Natural killer cell (primary cell): ENCODE results near the gene PCDHGA1. TPM values are rescaled to one million over a fixed set of nuclear protein-coding genes. Genes with fewer than 3 reads are reported as not detected.

ENCODE experiments used
- ATAC-seq, 3 donors: fragments of 150-1000 bp in 2 of 3; fragments of 200-7000 bp in 1 of 3; cut with Tn5 transposase; 1 replicate in 1 of 3; 2 replicates in 2 of 3; pipeline ENCODE4 v1.10.0; 2021; ENCODE audit warnings: mild to moderate bottlenecking in 2 of 3, moderate library complexity in 2 of 3
- DNase-seq, 2 donors: peaks; one replicate each; pipeline versions ENCODE4 v3.0.0 to v3.0.0-alpha.2; 2013 to 2021; ENCODE audit warnings: mixed read lengths in 1 of 2
- H3K27ac ChIP-seq: one replicate; pipeline ENCODE4 v1.5.1; 2013; ENCODE audit warnings: mild to moderate bottlenecking, low read length
- H3K27me3 ChIP-seq: one replicate; pipeline ENCODE4 v1.6.1; 2013; ENCODE audit warnings: low read length; ENCODE audit not compliant: control insufficient read depth, insufficient read depth
- H3K36me3 ChIP-seq: one replicate; pipeline ENCODE4 v1.6.1; 2013; ENCODE audit warnings: low read length; ENCODE audit not compliant: control insufficient read depth, insufficient read depth
- H3K4me1 ChIP-seq: one replicate; pipeline ENCODE4 v1.6.1; 2013; ENCODE audit warnings: low read length; ENCODE audit not compliant: control insufficient read depth, insufficient read depth
- H3K4me3 ChIP-seq: one replicate; pipeline ENCODE4 v1.5.1; 2013; ENCODE audit warnings: low read length
- H3K9me3 ChIP-seq: one replicate; pipeline ENCODE4 v1.6.1; 2013; ENCODE audit warnings: low read length; ENCODE audit not compliant: control insufficient read depth, insufficient read depth
- H3K27ac Mint-ChIP-seq, 2 donors: one replicate each; pipeline ENCODE4 v1.8.0; 2022; ENCODE audit warnings: mild to moderate bottlenecking in 2 of 2, mixed read lengths in 2 of 2, moderate library complexity in 1 of 2
- H3K27me3 Mint-ChIP-seq, 2 donors: one replicate each; pipeline ENCODE4 v1.8.0; 2022; ENCODE audit warnings: low read depth in 2 of 2, mixed read lengths in 2 of 2
- H3K36me3 Mint-ChIP-seq: one replicate; pipeline ENCODE4 v1.8.0; 2022; ENCODE audit warnings: mixed read lengths
- H3K4me1 Mint-ChIP-seq, 2 donors: one replicate each; pipeline ENCODE4 v1.8.0; 2022; ENCODE audit warnings: mixed read lengths in 2 of 2
- H3K4me3 Mint-ChIP-seq: one replicate; pipeline ENCODE4 v1.8.0; 2022; ENCODE audit warnings: mild to moderate bottlenecking, moderate library complexity, mixed read lengths
- H3K9me3 Mint-ChIP-seq, 2 donors: one replicate each; pipeline ENCODE4 v1.8.0; 2022; ENCODE audit warnings: mixed read lengths in 2 of 2
- CTCF ChIP-seq: fragments of 200-600 bp; IDR thresholded peaks from one replicate; pipeline ENCODE4 v1.8.0; 2022; ENCODE audit warnings: antibody characterized with exemption
- WGBS: methylation state at CpG from one replicate; pipeline ENCODE4 v1.1.7; 2013; ENCODE audit warnings: missing lambda C conversion rate; ENCODE audit not compliant: insufficient coverage; 5-methylcytosine and 5-hydroxymethylcytosine counted together
- intact Hi-C: fragments of 100-400 bp; cut with micrococcal nuclease; formaldehyde crosslinking; loops from one replicate; pipeline ENCODE4 v1.14.2; 2022
- total RNA-seq, 4 donors: library from RNA; stranded (reverse); fragments of 120-200 nt in 1 of 4; gene quantifications; one replicate each; pipeline versions ENCODE4 v1.2.3 to v1.2.4, GENCODE V29; 2013 to 2022

The PCDHGA1 gene
- total RNA-seq, 3 donors from 2014 or later (not counting 1 experiment from before 2014, with no cell fraction given) = not detected

GRCh38 chr5:141560151-141560550 lies 229.8 kb downstream of the PCDHGA1 start:
- H3K27ac ChIP-seq = no peak overlapping the region
- H3K4me1 ChIP-seq = peaks cover 5% of the 10 kb centered on the region
- H3K4me1 Mint-ChIP-seq = peaks cover 52 to 62% of the 10 kb centered on the region in 2 donors
- H3K36me3 Mint-ChIP-seq = peaks cover 8% of the 10 kb centered on the region
- no peaks in the 10 kb centered on the region for H3K9me3 Mint-ChIP-seq
- no peaks in the 10 kb centered on the region for H3K9me3 ChIP-seq
- no peaks in the 10 kb centered on the region for H3K27me3 Mint-ChIP-seq
- intact Hi-C loops = loop anchor here (10.0 kb wide), 1 partner anchor 335 kb away; the partner anchor contains the start of gene PCDHB14
- H3K27me3 ChIP-seq = no peaks in the 10 kb centered on the region
- no peak for TF ChIP-seq CTCF
- no peak overlapping the region for H3K4me3 Mint-ChIP-seq
- H3K36me3 ChIP-seq = peaks cover 74% of the 10 kb centered on the region
- H3K4me3 ChIP-seq = no peak overlapping the region
- DNase-seq = no peak
- no peak for ATAC-seq
- peak overlapping the region; percentile 76 to 82 for H3K27ac Mint-ChIP-seq

GRCh38 chr5:141560725-141561483 lies 230.6 kb downstream of the PCDHGA1 start:
- 88% methylated on average over 7 of the region's 9 CpGs for WGBS
- Mint-ChIP-seq H3K27ac (peak overlapping the region; percentile 76 to 82), H3K27me3 (no peaks in the 10 kb centered on the region), H3K36me3 (peaks cover 15% of the 10 kb centered on the region), H3K9me3 (no peaks in the 10 kb centered on the region), H3K4me3 (no peak overlapping the region), H3K4me1 (peaks cover 57 to 59% of the 10 kb centered on the region in 2 donors)
- no peak for TF ChIP-seq CTCF
- intact Hi-C loops = loop anchor here (10.0 kb wide), 1 partner anchor 336 kb away; the partner anchor contains the start of gene PCDHB14
- no peaks in the 10 kb centered on the region for H3K9me3 ChIP-seq
- no peak overlapping the region for H3K27ac ChIP-seq
- no peak for ATAC-seq
- peaks cover 75% of the 10 kb centered on the region for H3K36me3 ChIP-seq
- peaks cover 5% of the 10 kb centered on the region for H3K4me1 ChIP-seq
- H3K4me3 ChIP-seq = no peak overlapping the region
- DNase-seq = no peak
- H3K27me3 ChIP-seq = no peaks in the 10 kb centered on the region

Other genes with a start within 250 kb of the PCDHGA1 start
- not detected for gene PCDHB2, start 235.9 kb upstream of the PCDHGA1 start, total RNA-seq
- not detected for gene PCDHB3, start 230.0 kb upstream of the PCDHGA1 start, total RNA-seq
- not detected for gene PCDHB4, start 208.7 kb upstream of the PCDHGA1 start, total RNA-seq
- gene PCDHB5, start 195.3 kb upstream of the PCDHGA1 start, total RNA-seq = not detected
- gene PCDHB6, start 180.5 kb upstream of the PCDHGA1 start, total RNA-seq = not detected
- not detected for gene PCDHB7, start 157.9 kb upstream of the PCDHGA1 start, total RNA-seq
- not detected for gene PCDHB8, start 152.7 kb upstream of the PCDHGA1 start, total RNA-seq
- gene PCDHB16, start 148.1 kb upstream of the PCDHGA1 start, total RNA-seq = not detected
- under 1 TPM in 1 of 3 donors, not detected in 2; 0.15 TPM for gene PCDHB9, start 143.4 kb upstream of the PCDHGA1 start, total RNA-seq
- gene PCDHB10, start 138.2 kb upstream of the PCDHGA1 start, total RNA-seq = under 1 TPM in 1 of 3 donors, not detected in 2; 0.15 TPM
- not detected for gene PCDHB11, start 130.9 kb upstream of the PCDHGA1 start, total RNA-seq
- not detected for gene PCDHB12, start 121.8 kb upstream of the PCDHGA1 start, total RNA-seq
- not detected for gene PCDHB13, start 116.6 kb upstream of the PCDHGA1 start, total RNA-seq
- not detected for gene PCDHB14, start 107.2 kb upstream of the PCDHGA1 start, total RNA-seq
- not detected for gene PCDHB15, start 85.1 kb upstream of the PCDHGA1 start, total RNA-seq
- gene SLC25A2, start 26.5 kb upstream of the PCDHGA1 start, total RNA-seq = under 1 TPM in 1 of 3 donors, not detected in 2; 0.73 TPM
- 10 to 100 TPM; 77.3 to 96.1 (median 89.4) TPM for gene TAF7, start 9.7 kb upstream of the PCDHGA1 start, total RNA-seq
- not detected for gene PCDHGA2, start 8.2 kb downstream of the PCDHGA1 start, total RNA-seq
- not detected for gene PCDHGA3, start 13.3 kb downstream of the PCDHGA1 start, total RNA-seq
- under 1 TPM in 1 of 3 donors, not detected in 2; 0.10 TPM for gene PCDHGB1, start 19.6 kb downstream of the PCDHGA1 start, total RNA-seq
- under 1 TPM in 2 of 3 donors, not detected in 1; 0.24 to 0.30 TPM for gene PCDHGA4, start 24.5 kb downstream of the PCDHGA1 start, total RNA-seq
- gene PCDHGB2, start 29.5 kb downstream of the PCDHGA1 start, total RNA-seq = 1 to 10 TPM in 1 of 3 donors, under 1 TPM in 2; 0.36 to 1.5 (median 0.49) TPM
- gene PCDHGA5, start 33.6 kb downstream of the PCDHGA1 start, total RNA-seq = under 1 TPM; 0.12 to 0.30 (median 0.20) TPM
- gene PCDHGB3, start 39.7 kb downstream of the PCDHGA1 start, total RNA-seq = under 1 TPM in 2 of 3 donors, not detected in 1; 0.52 to 0.68 TPM
- under 1 TPM; 0.20 to 0.75 (median 0.21) TPM for gene PCDHGA6, start 43.4 kb downstream of the PCDHGA1 start, total RNA-seq
- under 1 TPM in 2 of 3 donors, not detected in 1; 0.26 to 0.68 TPM for gene PCDHGA7, start 52.2 kb downstream of the PCDHGA1 start, total RNA-seq
- under 1 TPM in 2 of 3 donors, not detected in 1; 0.31 to 0.40 TPM for gene PCDHGB4, start 57.2 kb downstream of the PCDHGA1 start, total RNA-seq
- gene PCDHGA8, start 62.1 kb downstream of the PCDHGA1 start, total RNA-seq = under 1 TPM; 0.07 to 0.28 (median 0.09) TPM
- 1 to 10 TPM; 1.3 to 4.2 (median 3.1) TPM for gene PCDHGB5, start 67.4 kb downstream of the PCDHGA1 start, total RNA-seq
- gene PCDHGA9, start 72.3 kb downstream of the PCDHGA1 start, total RNA-seq = 1 to 10 TPM in 2 of 3 donors, under 1 TPM in 1; 0.61 to 1.7 (median 1.0) TPM
- gene PCDHGB6, start 77.5 kb downstream of the PCDHGA1 start, total RNA-seq = 1 to 10 TPM; 2.1 to 5.9 (median 2.9) TPM
- 1 to 10 TPM in 2 of 3 donors, under 1 TPM in 1; 0.61 to 2.6 (median 2.1) TPM for gene PCDHGA10, start 82.5 kb downstream of the PCDHGA1 start, total RNA-seq
- 1 to 10 TPM in 2 of 3 donors, under 1 TPM in 1; 0.68 to 1.6 (median 1.2) TPM for gene PCDHGB7, start 87.2 kb downstream of the PCDHGA1 start, total RNA-seq
- 1 to 10 TPM in 1 of 3 donors, under 1 TPM in 2; 0.40 to 1.2 (median 0.83) TPM for gene PCDHGA11, start 90.5 kb downstream of the PCDHGA1 start, total RNA-seq
- gene PCDHGA12, start 100.0 kb downstream of the PCDHGA1 start, total RNA-seq = 1 to 10 TPM in 1 of 3 donors, under 1 TPM in 2; 0.35 to 1.1 (median 0.75) TPM
- 1 to 10 TPM in 1 of 3 donors, under 1 TPM in 2; 0.68 to 1.5 (median 0.75) TPM for gene PCDHGC3, start 145.5 kb downstream of the PCDHGA1 start, total RNA-seq
- under 1 TPM; 0.31 to 0.84 (median 0.45) TPM for gene PCDHGC4, start 154.5 kb downstream of the PCDHGA1 start, total RNA-seq
- under 1 TPM; 0.31 to 0.97 (median 0.50) TPM for gene PCDHGC5, start 158.6 kb downstream of the PCDHGA1 start, total RNA-seq